Measurements from ENCODE around the gene COL23A1.
"Not testable (repeated sequence)": the region's sequence is repeated elsewhere in the genome, so short reads cannot be mapped to it uniquely, and the experiment has no call there.

Gene COL23A1

GRCh38 chr5:178489271-178489976 lies 100.8 kb downstream of the COL23A1 start:
- DNase-seq (ENCODE audit: insufficient read length, low spot score) = no peak

DNA sequence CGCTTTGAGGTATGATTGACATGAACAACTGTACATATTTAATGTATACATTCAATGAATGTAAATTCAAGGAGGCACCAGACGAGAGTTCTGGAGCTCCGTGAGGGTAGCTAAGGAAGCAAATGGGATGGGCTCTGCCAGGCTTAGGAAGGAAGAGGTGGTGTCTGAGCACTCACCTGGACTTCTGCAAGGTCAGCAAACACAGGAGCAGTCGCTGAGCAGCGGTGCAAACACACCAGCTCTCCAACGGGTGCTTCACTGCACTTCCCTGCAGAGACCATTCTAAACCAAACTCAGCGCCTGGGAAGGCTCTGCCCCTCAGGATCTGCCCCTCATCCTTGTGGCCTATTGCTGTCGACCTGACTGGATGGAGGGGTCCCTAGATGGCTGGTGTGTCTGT lies 101.5 kb downstream of the COL23A1 start:
- no peak for FAIRE-seq
- no peak for TF ChIP-seq POU2F2 (IDR thresholded peaks at IDR 0.05; ENCODE audit: low read depth, low read length)
- TF ChIP-seq PAX5 (IDR thresholded peaks at IDR 0.05; ENCODE audit: insufficient read depth, low read length, severe bottlenecking) = no peak
- TF ChIP-seq POLR2AphosphoS5 (IDR thresholded peaks at IDR 0.05; ENCODE audit: low read depth, low read length) = no peak
- no peak for DNase-seq (ENCODE audit: insufficient read length, low spot score)

More at GRCh38 chr5:178489271-178489976, 100.8 kb downstream of the COL23A1 start:
- TF ChIP-seq POLR2AphosphoS5 (IDR thresholded peaks at IDR 0.05; ENCODE audit: low read depth, low read length) (no peak), TAF1 (IDR thresholded peaks at IDR 0.05; ENCODE audit: low read depth, low read length) (no peak), SPI1 (IDR thresholded peaks at IDR 0.05; ENCODE audit: low read depth, low read length) (no peak), POU2F2 (IDR thresholded peaks at IDR 0.05; ENCODE audit: low read depth, low read length) (no peak), POLR2A (IDR thresholded peaks at IDR 0.05; ENCODE audit: low read depth, low read length) (no peak), PAX5 (IDR thresholded peaks at IDR 0.05; ENCODE audit: insufficient read depth, low read length, severe bottlenecking) (no peak)
- FAIRE-seq = no peak

GRCh38 chr5:178487911-178488600 lies 102.1 kb downstream of the COL23A1 start:
- FAIRE-seq = no peak
- DNase-seq (ENCODE audit: insufficient read length, low spot score) = no peak
- TF ChIP-seq PAX5 (IDR thresholded peaks at IDR 0.05; ENCODE audit: insufficient read depth, low read length, severe bottlenecking) (no peak), SPI1 (IDR thresholded peaks at IDR 0.05; ENCODE audit: low read depth, low read length) (no peak), POLR2AphosphoS5 (IDR thresholded peaks at IDR 0.05; ENCODE audit: low read depth, low read length) (no peak), TAF1 (IDR thresholded peaks at IDR 0.05; ENCODE audit: low read depth, low read length) (no peak)

GRCh38 chr5:178486878-178487512 lies 103.2 kb downstream of the COL23A1 start:
- FAIRE-seq; DNase-seq (ENCODE audit: insufficient read length, low spot score): not testable (repeated sequence)

DNA sequence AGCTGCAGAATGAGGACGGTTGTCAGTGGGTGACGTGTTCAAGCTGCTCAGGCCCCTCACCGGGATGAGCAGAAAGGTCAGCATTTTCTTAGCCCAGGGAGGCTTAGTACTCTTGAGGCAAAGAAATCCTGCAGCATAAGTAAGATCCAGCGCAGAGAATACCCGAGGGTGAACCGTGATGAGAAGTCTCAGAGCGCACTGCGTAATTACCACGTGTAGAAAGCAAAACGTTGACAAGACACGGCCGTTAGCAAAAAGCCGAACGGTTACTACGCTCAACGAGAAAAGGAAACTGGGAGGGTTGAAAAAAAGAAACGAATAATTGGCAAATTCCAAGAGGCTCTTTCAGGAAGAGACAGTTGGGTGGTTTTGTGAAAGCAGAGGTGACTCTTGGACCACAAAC lies 104.0 kb downstream of the COL23A1 start:
- TF ChIP-seq POLR2AphosphoS5 (IDR thresholded peaks at IDR 0.05; ENCODE audit: low read depth, low read length) = no peak
- no peak for TF ChIP-seq PAX5 (IDR thresholded peaks at IDR 0.05; ENCODE audit: insufficient read depth, low read length, severe bottlenecking)
- TF ChIP-seq SPI1 (IDR thresholded peaks at IDR 0.05; ENCODE audit: low read depth, low read length) = no peak
- no peak for TF ChIP-seq POU2F2 (IDR thresholded peaks at IDR 0.05; ENCODE audit: low read depth, low read length)
- no peak for TF ChIP-seq POLR2A (IDR thresholded peaks at IDR 0.05; ENCODE audit: low read depth, low read length)
- TF ChIP-seq TAF1 (IDR thresholded peaks at IDR 0.05; ENCODE audit: low read depth, low read length) = no peak
- FAIRE-seq = no peak
- no peak for DNase-seq (ENCODE audit: insufficient read length, low spot score)

- FAIRE-seq = no peak
- TF ChIP-seq SPI1 (IDR thresholded peaks at IDR 0.05; ENCODE audit: low read depth, low read length) (no peak), PAX5 (IDR thresholded peaks at IDR 0.05; ENCODE audit: insufficient read depth, low read length, severe bottlenecking) (no peak), POLR2AphosphoS5 (IDR thresholded peaks at IDR 0.05; ENCODE audit: low read depth, low read length) (no peak), POLR2A (IDR thresholded peaks at IDR 0.05; ENCODE audit: low read depth, low read length) (no peak), POU2F2 (IDR thresholded peaks at IDR 0.05; ENCODE audit: low read depth, low read length) (no peak), TAF1 (IDR thresholded peaks at IDR 0.05; ENCODE audit: low read depth, low read length) (no peak)
- DNase-seq (ENCODE audit: insufficient read length, low spot score) = no peak
Observed at GRCh38 chr5:178483620-178484019, 106.6 kb downstream of the COL23A1 start.

GRCh38 chr5:178479261-178479660 lies 110.9 kb downstream of the COL23A1 start:
- FAIRE-seq = no peak
- no peak for DNase-seq (ENCODE audit: insufficient read length, low spot score)
- no peak for TF ChIP-seq POLR2AphosphoS5 (IDR thresholded peaks at IDR 0.05; ENCODE audit: low read depth, low read length)
- TF ChIP-seq POU2F2 (IDR thresholded peaks at IDR 0.05; ENCODE audit: low read depth, low read length) = no peak
- no peak for TF ChIP-seq TAF1 (IDR thresholded peaks at IDR 0.05; ENCODE audit: low read depth, low read length)
- no peak for TF ChIP-seq SPI1 (IDR thresholded peaks at IDR 0.05; ENCODE audit: low read depth, low read length)
- TF ChIP-seq PAX5 (IDR thresholded peaks at IDR 0.05; ENCODE audit: insufficient read depth, low read length, severe bottlenecking) = no peak

- no peak for DNase-seq (ENCODE audit: insufficient read length, low spot score)
- TF ChIP-seq PAX5 (IDR thresholded peaks at IDR 0.05; ENCODE audit: insufficient read depth, low read length, severe bottlenecking) (no peak), POLR2AphosphoS5 (IDR thresholded peaks at IDR 0.05; ENCODE audit: low read depth, low read length) (no peak), POLR2A (IDR thresholded peaks at IDR 0.05; ENCODE audit: low read depth, low read length) (no peak), POU2F2 (IDR thresholded peaks at IDR 0.05; ENCODE audit: low read depth, low read length) (no peak), SPI1 (IDR thresholded peaks at IDR 0.05; ENCODE audit: low read depth, low read length) (no peak), TAF1 (IDR thresholded peaks at IDR 0.05; ENCODE audit: low read depth, low read length) (no peak)
- no peak for FAIRE-seq
Observed at GRCh38 chr5:178478370-178478769, 111.8 kb downstream of the COL23A1 start.

DNA sequence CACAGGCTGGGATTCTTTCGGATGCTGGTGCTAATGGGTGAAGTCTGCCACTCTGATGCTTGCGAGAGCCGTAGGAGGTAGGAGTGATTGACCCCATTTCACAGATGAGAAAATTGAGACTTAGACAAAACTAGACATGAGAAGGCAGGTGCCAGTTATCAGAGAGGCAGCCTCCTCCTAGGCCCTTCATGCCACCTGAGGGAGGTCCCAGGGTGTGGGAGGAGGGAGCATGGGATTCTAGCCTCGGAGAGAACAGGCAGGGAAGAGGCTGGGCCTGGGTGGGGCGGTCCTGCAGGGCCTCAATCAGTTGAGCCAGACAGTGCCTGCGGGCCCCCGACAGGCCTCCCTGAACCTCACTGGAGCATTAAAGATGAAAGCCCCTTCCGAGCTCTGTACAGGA lies 112.4 kb downstream of the COL23A1 start:
- FAIRE-seq (no peak), DNase-seq (ENCODE audit: insufficient read length, low spot score) (no peak)
- TF ChIP-seq SPI1 (IDR thresholded peaks at IDR 0.05; ENCODE audit: low read depth, low read length) = no peak
- no peak for TF ChIP-seq TAF1 (IDR thresholded peaks at IDR 0.05; ENCODE audit: low read depth, low read length)
- no peak for TF ChIP-seq PAX5 (IDR thresholded peaks at IDR 0.05; ENCODE audit: insufficient read depth, low read length, severe bottlenecking)
- TF ChIP-seq POLR2AphosphoS5 (IDR thresholded peaks at IDR 0.05; ENCODE audit: low read depth, low read length) = no peak
- no peak for TF ChIP-seq POU2F2 (IDR thresholded peaks at IDR 0.05; ENCODE audit: low read depth, low read length)
- no peak for TF ChIP-seq POLR2A (IDR thresholded peaks at IDR 0.05; ENCODE audit: low read depth, low read length)
